Measurements from ENCODE around the gene CITED4.

The CITED4 gene

DNA sequence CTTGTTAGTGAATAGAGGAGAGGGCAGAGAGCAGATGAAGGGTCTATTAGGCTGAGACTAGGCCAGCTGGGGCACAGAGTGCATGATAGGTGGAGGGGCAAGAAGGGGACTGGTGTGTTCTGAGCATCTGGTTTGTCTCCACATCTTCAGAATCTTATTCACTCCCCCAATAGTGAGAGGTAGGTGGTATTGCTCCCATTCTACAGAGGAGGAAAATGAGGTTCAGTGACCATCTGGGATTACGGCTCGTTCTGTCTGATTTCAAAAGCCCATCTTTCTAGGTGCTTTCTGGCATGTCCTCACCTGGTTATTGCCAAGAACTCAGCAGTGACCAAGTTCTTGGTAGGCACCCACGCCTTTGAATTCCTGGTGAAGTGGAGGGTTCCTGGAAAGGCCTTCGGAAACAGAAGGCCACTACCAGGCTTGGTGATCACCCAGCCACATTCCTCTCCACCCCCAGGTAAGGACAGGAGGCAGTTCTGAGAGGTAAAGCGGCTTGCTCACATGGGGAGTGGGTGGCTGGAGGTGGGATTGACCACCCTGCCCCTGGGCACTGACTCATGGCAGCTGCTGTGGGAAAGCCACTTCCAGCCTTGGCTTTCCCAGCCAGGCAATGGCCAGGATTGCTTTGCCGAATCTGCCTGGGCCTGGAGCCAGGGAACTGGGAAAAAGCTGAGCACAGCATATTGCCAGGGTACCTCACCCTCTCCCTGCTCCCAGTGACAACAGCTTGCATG lies 18.8 kb upstream of the CITED4 start:
- TF ChIP-seq, protein P1, sequence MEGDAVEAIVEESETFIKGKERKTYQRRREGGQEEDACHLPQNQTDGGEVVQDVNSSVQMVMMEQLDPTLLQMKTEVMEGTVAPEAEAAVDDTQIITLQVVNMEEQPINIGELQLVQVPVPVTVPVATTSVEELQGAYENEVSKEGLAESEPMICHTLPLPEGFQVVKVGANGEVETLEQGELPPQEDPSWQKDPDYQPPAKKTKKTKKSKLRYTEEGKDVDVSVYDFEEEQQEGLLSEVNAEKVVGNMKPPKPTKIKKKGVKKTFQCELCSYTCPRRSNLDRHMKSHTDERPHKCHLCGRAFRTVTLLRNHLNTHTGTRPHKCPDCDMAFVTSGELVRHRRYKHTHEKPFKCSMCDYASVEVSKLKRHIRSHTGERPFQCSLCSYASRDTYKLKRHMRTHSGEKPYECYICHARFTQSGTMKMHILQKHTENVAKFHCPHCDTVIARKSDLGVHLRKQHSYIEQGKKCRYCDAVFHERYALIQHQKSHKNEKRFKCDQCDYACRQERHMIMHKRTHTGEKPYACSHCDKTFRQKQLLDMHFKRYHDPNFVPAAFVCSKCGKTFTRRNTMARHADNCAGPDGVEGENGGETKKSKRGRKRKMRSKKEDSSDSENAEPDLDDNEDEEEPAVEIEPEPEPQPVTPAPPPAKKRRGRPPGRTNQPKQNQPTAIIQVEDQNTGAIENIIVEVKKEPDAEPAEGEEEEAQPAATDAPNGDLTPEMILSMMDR (IDR thresholded peaks at IDR 0.05; ENCODE audit: low read depth, low read length): no peak
- DNase-seq: no peak
- no peaks in the 10 kb centered on the region for H3K4me1 ChIP-seq
- no peak overlapping the region for H3K4me3 ChIP-seq (ENCODE audit: low read depth, low read length)
- H3K27me3 ChIP-seq: no peaks in the 10 kb centered on the region
- no peaks in the 10 kb centered on the region for H3K9me3 ChIP-seq
- H3K36me3 ChIP-seq: no peaks in the 10 kb centered on the region

DNA sequence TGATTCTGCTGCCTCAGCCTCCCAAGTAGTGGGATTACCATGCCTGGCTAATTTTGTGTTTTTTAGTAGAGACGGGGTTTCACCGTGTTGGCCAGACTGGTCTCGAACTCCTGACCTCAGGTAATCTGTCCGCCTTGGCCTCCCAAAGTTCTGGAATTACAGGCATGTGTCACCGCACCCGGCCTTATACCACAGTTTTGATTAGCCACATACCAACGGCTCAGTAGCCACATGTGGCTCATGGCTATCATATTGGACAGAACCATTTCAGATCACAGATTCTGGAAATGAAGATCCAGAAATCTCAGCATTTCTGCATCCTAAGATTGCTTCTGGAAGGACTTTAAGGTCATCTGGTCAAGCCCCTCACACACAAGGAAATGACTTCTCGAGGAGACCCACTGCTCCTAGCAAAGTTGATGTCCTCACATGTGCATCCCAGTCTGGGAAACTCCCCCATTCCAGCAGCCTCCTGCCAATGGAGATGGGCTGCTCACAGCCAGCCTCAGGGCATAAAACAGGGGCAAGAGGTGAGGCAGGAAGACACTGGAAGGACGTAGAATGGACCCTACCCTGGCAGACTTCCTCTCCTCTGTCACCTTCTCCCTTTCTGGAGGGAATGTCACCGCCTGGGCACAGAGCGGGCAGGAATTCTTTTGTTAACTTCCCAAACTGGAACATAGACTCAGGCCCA lies 17.5 kb upstream of the CITED4 start:
- DNase-seq: no peak
- Histone ChIP-seq H3K9me3 (no peaks in the 10 kb centered on the region), H3K36me3 (no peaks in the 10 kb centered on the region), H3K4me1 (no peaks in the 10 kb centered on the region), H3K27me3 (no peaks in the 10 kb centered on the region), H3K4me3 (ENCODE audit: low read depth, low read length) (no peak overlapping the region)
- TF ChIP-seq, protein P1 (IDR thresholded peaks at IDR 0.05; ENCODE audit: low read depth, low read length): no peak

DNA sequence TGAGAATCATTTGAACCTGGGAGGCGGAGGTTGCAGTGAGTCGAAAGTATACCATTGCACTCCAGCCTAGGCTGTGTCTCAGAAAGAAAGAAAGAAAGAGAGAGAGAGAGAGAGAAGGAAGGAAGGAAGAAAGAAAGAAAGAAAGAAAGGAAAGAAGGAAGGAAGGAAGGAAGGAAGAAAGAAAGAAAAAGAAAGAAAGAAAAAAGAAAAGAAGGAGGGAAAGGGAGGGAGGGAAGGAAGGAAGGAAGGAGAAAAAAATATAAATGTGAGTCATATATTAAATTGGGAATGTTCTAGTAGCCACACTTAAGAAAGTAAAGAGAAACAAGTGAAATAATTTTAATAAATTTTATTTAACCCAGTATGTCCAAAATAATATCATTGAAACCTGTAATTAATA lies 16.7 kb upstream of the CITED4 start:
- no peak overlapping the region for H3K4me3 ChIP-seq (ENCODE audit: low read depth, low read length)
- TF ChIP-seq, protein P1 (IDR thresholded peaks at IDR 0.05; ENCODE audit: low read depth, low read length): no peak

DNA sequence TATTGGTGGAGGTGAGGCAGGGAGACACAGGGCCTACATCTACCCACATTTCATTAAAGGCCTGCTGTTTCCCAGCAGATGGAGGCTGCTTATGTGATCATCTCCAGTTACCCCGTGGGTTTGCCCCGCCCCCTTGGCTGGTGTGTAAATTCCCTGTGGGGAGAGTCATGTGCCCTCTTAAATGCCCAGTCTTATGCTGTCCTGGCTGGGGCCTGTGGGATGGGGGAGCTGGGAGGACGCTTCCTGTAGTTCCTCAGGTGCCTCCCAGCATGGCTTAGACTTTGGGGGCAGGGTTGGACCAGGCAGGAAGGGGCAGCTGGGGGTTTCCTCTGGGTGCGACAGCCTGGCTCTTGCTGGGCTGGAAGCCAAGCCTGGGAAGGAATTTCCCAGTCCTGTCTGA lies 15.5 kb upstream of the CITED4 start:
- Histone ChIP-seq H3K36me3 (no peaks in the 10 kb centered on the region), H3K27me3 (no peaks in the 10 kb centered on the region), H3K4me1 (no peaks in the 10 kb centered on the region), H3K9me3 (no peaks in the 10 kb centered on the region), H3K4me3 (ENCODE audit: low read depth, low read length) (no peak overlapping the region)
- TF ChIP-seq, protein P1 (IDR thresholded peaks at IDR 0.05; ENCODE audit: low read depth, low read length): no peak
- peak; percentile 19 for DNase-seq

More for the DNA sequence above, 16.7 kb upstream of the CITED4 start:
- DNase-seq: no peak
- no peaks in the 10 kb centered on the region for H3K4me1 ChIP-seq
- H3K27me3 ChIP-seq: no peaks in the 10 kb centered on the region
- H3K36me3 ChIP-seq: no peaks in the 10 kb centered on the region
- no peaks in the 10 kb centered on the region for H3K9me3 ChIP-seq

DNA sequence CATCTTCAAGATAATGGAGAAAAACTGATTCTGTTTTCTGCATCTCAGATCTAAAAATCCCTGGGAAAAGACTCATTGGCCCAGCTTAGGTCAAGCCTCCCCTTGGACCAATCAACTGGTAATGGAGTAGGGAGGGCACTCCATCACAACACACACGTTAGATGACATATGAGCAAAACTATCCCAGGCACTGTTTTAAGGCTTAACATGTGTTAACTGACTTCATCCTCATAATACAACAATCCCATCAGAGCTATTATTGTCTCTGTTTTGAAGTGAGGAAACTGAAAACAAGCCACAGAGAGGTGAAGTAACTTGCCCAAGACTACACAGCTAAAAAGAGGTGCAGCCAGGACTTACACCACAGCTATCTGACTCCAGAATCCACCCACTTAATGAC lies 14.7 kb upstream of the CITED4 start:
- no peaks in the 10 kb centered on the region for H3K9me3 ChIP-seq
- no peak for DNase-seq
- H3K36me3 ChIP-seq: no peaks in the 10 kb centered on the region
- TF ChIP-seq, protein P1 (IDR thresholded peaks at IDR 0.05; ENCODE audit: low read depth, low read length): no peak
- no peak overlapping the region for H3K4me3 ChIP-seq (ENCODE audit: low read depth, low read length)
- no peaks in the 10 kb centered on the region for H3K4me1 ChIP-seq
- H3K27me3 ChIP-seq: no peaks in the 10 kb centered on the region

DNA sequence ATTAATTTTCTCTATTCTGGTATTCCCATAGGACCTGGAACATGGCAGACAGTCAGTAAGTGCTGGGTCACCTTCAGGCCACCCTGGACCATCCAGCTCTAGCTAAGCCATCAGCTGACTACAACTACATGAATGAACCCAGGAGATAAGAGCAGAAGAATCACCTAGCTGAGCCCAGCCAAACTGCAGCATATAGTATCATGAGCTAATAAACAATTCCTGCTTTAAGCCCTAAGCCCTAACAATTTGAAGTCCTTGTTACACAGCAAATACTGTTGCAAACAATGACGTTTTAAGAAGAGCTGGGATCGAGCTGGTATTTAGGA lies 14.2 kb upstream of the CITED4 start:
- H3K27me3 ChIP-seq: no peaks in the 10 kb centered on the region
- H3K4me3 ChIP-seq (ENCODE audit: low read depth, low read length): no peak overlapping the region
- no peaks in the 10 kb centered on the region for H3K9me3 ChIP-seq
- no peaks in the 10 kb centered on the region for H3K4me1 ChIP-seq
- TF ChIP-seq, protein P1 (IDR thresholded peaks at IDR 0.05; ENCODE audit: low read depth, low read length): no peak
- no peak for DNase-seq
- no peaks in the 10 kb centered on the region for H3K36me3 ChIP-seq
